Uterus (tissue), 4 donors: ENCODE data around the gene MACIR. TPM values are rescaled to one million over a fixed set of nuclear protein-coding genes. Genes with fewer than 3 reads are reported as not detected.

Experiments
- DNase-seq, 2 donors: peaks; one replicate each; pipeline ENCODE4 v3.0.0-alpha.2; 2019 to 2020
- H3K27ac ChIP-seq, 2 donors: fragments of 200-600 bp; sonication (generic); 1 replicate in 1 of 2; 2 replicates in 1 of 2; pipeline ENCODE4 v1.5.1; 2016 to 2018
- H3K27me3 ChIP-seq, 2 donors: fragments of 200-600 bp; sonication (generic); one replicate each; pipeline ENCODE4 v1.5.1; 2018 to 2019; ENCODE audit warnings: control low read depth in 1 of 2
- H3K36me3 ChIP-seq, 2 donors: fragments of 200-600 bp; sonication (generic); one replicate each; pipeline ENCODE4 v1.5.1; 2019; ENCODE audit warnings: control low read depth in 1 of 2
- H3K4me1 ChIP-seq, 2 donors: fragments of 200-600 bp; sonication (generic); one replicate each; pipeline ENCODE4 v1.5.1; 2018 to 2019; ENCODE audit warnings: control low read depth in 1 of 2
- H3K4me3 ChIP-seq, 2 donors: fragments of 200-600 bp; sonication (generic); 1 replicate in 1 of 2; 2 replicates in 1 of 2; pipeline ENCODE4 v1.5.1; 2018 to 2019; ENCODE audit warnings: mild to moderate bottlenecking in 1 of 2
- H3K9me3 ChIP-seq, 2 donors: fragments of 200-600 bp; sonication (generic); one replicate each; pipeline ENCODE4 v1.5.1; 2019; ENCODE audit warnings: control low read depth in 1 of 2
- CTCF ChIP-seq, 4 experiments: fragments of 200-600 bp in 2 of 4; fragments of 450-650 bp in 2 of 4; sonication (generic) in 2 of 4; IDR thresholded peaks; one replicate each; pipeline ENCODE4 v1.5.1; 2016 to 2019; ENCODE audit warnings: antibody characterized with exemption in 4 of 4, mild to moderate bottlenecking in 2 of 4, moderate library complexity in 1 of 4
- POLR2A ChIP-seq, 2 donors: fragments of 450-650 bp; IDR thresholded peaks; one replicate each; pipeline ENCODE4 v1.6.1; 2016; ENCODE audit warnings: antibody characterized with exemption in 2 of 2, mild to moderate bottlenecking in 1 of 2, moderate library complexity in 1 of 2
- intact Hi-C: fragments of 100-400 bp; cut with DNase I; formaldehyde crosslinking; loops from one replicate; pipeline ENCODE4 v1.15.1; 2023; ENCODE audit warnings: low total_unique reads
- total RNA-seq, 4 donors: library from RNA; depleted of rRNA in 3 of 4; stranded (reverse); fragments of >200 nt in 3 of 4; gene quantifications; one replicate each; pipeline versions ENCODE4 v1.1.0 to v1.2.4, GENCODE V29; 2014 to 2023
- donor health status: DM: yes; HTN: yes; CAD: no.

MACIR gene
- total RNA-seq, 4 donors from 2014 or later, result 0.51 to 14.9 (median 6.5) TPM

- Histone ChIP-seq H3K27ac (no peak overlapping the region), H3K27me3 (no peaks in the 10 kb centered on the region), H3K4me3 (no peak overlapping the region), H3K9me3 (no peaks in the 10 kb centered on the region), H3K4me1 (no peaks in the 10 kb centered on the region), H3K36me3 (no peaks in the 10 kb centered on the region)
- no peak for TF ChIP-seq POLR2A (IDR thresholded peaks at IDR 0.05)
- no peak for TF ChIP-seq CTCF (IDR thresholded peaks at IDR 0.05)
- no peak for DNase-seq
- intact Hi-C loops, result no loop called here
Measured at GRCh38 chr5:103255691-103256090, 2.9 kb upstream of the MACIR start.

GRCh38 chr5:103256178-103256577 is 2.4 kb upstream of the MACIR start:
- Histone ChIP-seq H3K4me1 (no peaks in the 10 kb centered on the region), H3K4me3 (no peak overlapping the region), H3K9me3 (no peaks in the 10 kb centered on the region), H3K27me3 (no peaks in the 10 kb centered on the region), H3K36me3 (no peaks in the 10 kb centered on the region), H3K27ac (no peak overlapping the region)
- no peak for TF ChIP-seq CTCF (IDR thresholded peaks at IDR 0.05)
- TF ChIP-seq POLR2A (IDR thresholded peaks at IDR 0.05), result no peak
- no peak for DNase-seq
- intact Hi-C loops, result no loop called here

- Histone ChIP-seq H3K9me3 (no peaks in the 10 kb centered on the region), H3K4me3 (peak overlapping the region; percentile 69 to 82), H3K36me3 (no peaks in the 10 kb centered on the region), H3K27ac (peak overlapping the region; percentile 78 to 85), H3K27me3 (no peaks in the 10 kb centered on the region), H3K4me1 (no peaks in the 10 kb centered on the region)
- TF ChIP-seq POLR2A (IDR thresholded peaks at IDR 0.05), result no peak
- TF ChIP-seq CTCF (IDR thresholded peaks at IDR 0.05), result peak in 1 of 4 experiments; percentile 7
- DNase-seq, result peak; percentile 30 to 45
- intact Hi-C loops, result no loop called here
Measured at GRCh38 chr5:103258957-103259704, 568 bp downstream of the MACIR start.

GRCh38 chr5:103259705-103260355 is 1.3 kb downstream of the MACIR start:
- H3K4me3 ChIP-seq, result peak overlapping the region; percentile 69 to 82
- H3K27me3 ChIP-seq, result no peaks in the 10 kb centered on the region
- peak in 1 of 2 donors; percentile 27 for DNase-seq
- H3K27ac ChIP-seq, result peak overlapping the region; percentile 78 to 85
- intact Hi-C loops, result no loop called here
- H3K4me1 ChIP-seq, result no peaks in the 10 kb centered on the region
- no peaks in the 10 kb centered on the region for H3K36me3 ChIP-seq
- TF ChIP-seq CTCF (IDR thresholded peaks at IDR 0.05) (no peak), POLR2A (IDR thresholded peaks at IDR 0.05) (no peak)
- no peaks in the 10 kb centered on the region for H3K9me3 ChIP-seq

GRCh38 chr5:103260951-103261350 is 2.4 kb downstream of the MACIR start:
- H3K4me1 ChIP-seq, result no peaks in the 10 kb centered on the region
- DNase-seq, result no peak
- TF ChIP-seq CTCF (IDR thresholded peaks at IDR 0.05) (no peak), POLR2A (IDR thresholded peaks at IDR 0.05) (no peak)
- H3K9me3 ChIP-seq, result no peaks in the 10 kb centered on the region
- H3K27me3 ChIP-seq, result no peaks in the 10 kb centered on the region
- no peak overlapping the region for H3K4me3 ChIP-seq
- no peak overlapping the region for H3K27ac ChIP-seq
- intact Hi-C loops, result no loop called here
- no peaks in the 10 kb centered on the region for H3K36me3 ChIP-seq
